GM06990 (cell line): ENCODE data around the gene MX1.

Experiments
- DNase-seq: peaks from one replicate; pipeline ENCODE4 v3.0.0-alpha.2; 2011; ENCODE audit not compliant: insufficient read length; ENCODE audit errors: extremely low read depth
- H3K27me3 ChIP-seq: replicated peaks from 2 replicates; pipeline ENCODE4 v1.6.0; 2011; ENCODE audit warnings: low read length; ENCODE audit not compliant: control insufficient read depth, insufficient read depth
- H3K36me3 ChIP-seq: 2 replicates; pipeline ENCODE4 v1.5.1; 2011; ENCODE audit warnings: low read length; ENCODE audit not compliant: control insufficient read depth, insufficient read depth
- H3K4me3 ChIP-seq: replicated peaks from 2 replicates; pipeline ENCODE4 v1.5.1; 2011; ENCODE audit warnings: low read depth, mild to moderate bottlenecking, control low read depth, low read length
- CTCF ChIP-seq: IDR thresholded peaks from 2 replicates; pipeline ENCODE4 v1.5.1; 2011; ENCODE audit warnings: low read length, control low read depth, mild to moderate bottlenecking, inconsistent platforms; ENCODE audit not compliant: insufficient read depth, poor library complexity, severe bottlenecking

Gene MX1

GRCh38 chr21:41458559-41458958 lies 32.5 kb downstream of the MX1 start:
- H3K27me3 ChIP-seq: no peaks in the 10 kb centered on the region
- H3K4me3 ChIP-seq: no peak overlapping the region
- peaks cover 40% of the 10 kb centered on the region for H3K36me3 ChIP-seq
- DNase-seq: no peak
- no peak for TF ChIP-seq CTCF

DNA sequence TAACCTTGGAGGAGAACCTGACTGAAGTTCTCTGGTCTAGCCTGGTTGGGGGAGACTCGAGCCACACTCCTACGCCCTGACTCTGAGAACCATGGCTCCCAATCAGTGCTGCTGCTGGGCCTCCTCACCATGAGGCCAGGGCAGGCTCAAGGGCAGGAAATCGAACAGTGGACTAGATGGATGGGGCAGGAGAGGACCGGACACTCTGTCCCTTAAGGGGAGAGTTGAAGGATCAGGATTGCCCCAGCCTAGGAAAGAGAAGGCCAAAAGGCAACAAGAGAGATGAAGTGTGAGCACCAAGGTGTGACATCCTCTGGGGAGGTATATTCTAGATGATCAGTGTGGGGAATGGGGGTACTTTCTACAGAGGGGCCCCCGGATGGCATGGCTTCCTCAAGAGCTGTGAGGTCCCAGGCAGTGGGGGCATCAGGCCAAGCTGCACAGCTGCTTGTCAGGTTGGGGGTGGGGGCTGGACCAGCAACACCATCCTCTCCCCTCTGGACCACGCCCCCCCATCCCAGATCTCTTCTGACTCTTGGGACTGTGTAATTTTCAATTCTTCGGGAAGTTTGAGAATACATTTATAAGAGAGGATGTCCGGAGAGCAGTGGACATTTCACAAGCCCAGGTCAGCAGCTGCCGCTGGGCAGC lies 34.0 kb downstream of the MX1 start:
- H3K4me3 ChIP-seq: no peak overlapping the region

GRCh38 chr21:41460578-41461527 lies 34.8 kb downstream of the MX1 start:
- H3K4me3 ChIP-seq: no peak overlapping the region
- TF ChIP-seq CTCF: peak; percentile 89
- no peaks in the 10 kb centered on the region for H3K27me3 ChIP-seq
- peaks cover 25% of the 10 kb centered on the region for H3K36me3 ChIP-seq
- peak; percentile 35 for DNase-seq

More for the DNA sequence above, 34.0 kb downstream of the MX1 start:
- Histone ChIP-seq H3K27me3 (no peaks in the 10 kb centered on the region), H3K36me3 (peaks cover 30% of the 10 kb centered on the region)
- no peak for DNase-seq
- TF ChIP-seq CTCF: no peak

GRCh38 chr21:41465176-41465781 lies 39.2 kb downstream of the MX1 start:
- DNase-seq: no peak
- no peak for TF ChIP-seq CTCF
- no peak overlapping the region for H3K4me3 ChIP-seq
- no peaks in the 10 kb centered on the region for H3K36me3 ChIP-seq
- H3K27me3 ChIP-seq: no peaks in the 10 kb centered on the region

DNA sequence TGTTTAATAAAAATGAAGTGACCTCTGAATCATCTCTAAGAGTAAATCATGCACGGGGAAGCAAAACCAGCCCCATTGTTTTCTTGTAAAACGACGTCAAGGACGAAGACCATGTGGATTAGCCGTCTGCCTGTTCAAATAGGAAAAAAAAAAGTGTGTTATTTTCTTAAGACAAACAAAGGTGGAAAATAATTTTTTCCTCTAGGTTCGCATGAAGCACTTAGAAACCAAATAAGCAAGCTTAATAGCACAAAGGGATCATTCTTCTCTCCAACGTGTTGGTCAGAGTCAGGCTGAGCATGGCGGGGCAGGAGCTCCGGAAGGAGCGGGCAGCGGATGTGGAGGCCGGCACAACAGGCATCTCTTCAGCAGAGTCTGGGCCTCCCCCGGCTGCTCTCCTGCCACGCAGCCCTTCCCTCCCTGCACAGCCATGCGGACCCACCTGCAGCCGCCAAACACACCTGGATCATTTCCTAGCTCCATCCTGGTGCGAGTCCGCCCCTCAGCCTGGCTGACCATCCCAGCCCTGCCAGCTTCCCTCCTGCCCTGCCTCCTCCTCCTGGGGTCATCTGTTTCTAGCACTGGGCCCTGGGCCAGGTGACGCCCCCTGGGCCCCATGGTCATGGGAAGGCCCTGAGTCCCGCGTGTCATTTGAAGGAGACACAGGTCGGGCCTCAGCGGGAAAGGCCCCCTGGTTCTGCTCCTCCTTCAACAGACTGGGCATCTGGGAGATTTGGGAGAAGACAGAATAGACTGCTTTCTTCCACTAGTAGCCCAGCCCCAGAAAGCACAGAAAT lies 40.2 kb downstream of the MX1 start:
- Histone ChIP-seq H3K27me3 (no peaks in the 10 kb centered on the region), H3K4me3 (no peak overlapping the region), H3K36me3 (no peaks in the 10 kb centered on the region)
- no peak for DNase-seq
- no peak for TF ChIP-seq CTCF
